ENCODE data around the gene DCAF8L1. TPM values are rescaled to one million over a fixed set of nuclear protein-coding genes. Genes with fewer than 3 reads are reported as not detected.
"Not testable (repeated sequence)": the region's sequence is repeated elsewhere in the genome, so short reads cannot be mapped to it uniquely, and the experiment has no call there.

The DCAF8L1 gene
- total RNA-seq (2014; rRNA removed; shearing (Covaris generic)): not detected in 2 replicates

DNA sequence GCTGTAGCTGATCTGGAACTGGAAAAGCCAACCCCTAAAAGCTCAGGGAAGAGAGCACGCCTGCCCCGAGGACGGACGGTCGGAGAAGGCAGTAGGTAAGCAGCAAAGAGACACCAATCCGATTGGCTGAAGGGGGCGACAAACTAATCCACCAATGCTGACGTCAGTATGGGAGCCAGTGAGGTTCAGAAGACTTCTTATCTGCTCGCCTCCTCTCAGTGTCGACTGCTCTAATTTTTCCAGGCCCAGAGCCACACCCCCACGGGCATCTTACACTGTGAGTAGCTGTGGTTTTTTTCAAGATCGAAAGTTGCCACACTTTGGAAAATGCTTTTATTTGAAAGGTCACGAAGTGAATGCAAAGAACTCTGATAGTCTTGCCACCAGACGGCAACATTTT is at the start of gene DCAF8L1:
DCAF8L1 (minus strand) TSS at position 101 of the 400 bp plus-strand sequence. CDS start 115 bp downstream, outside the sequence.
- no peaks in the 10 kb centered on the region for H3K36me3 ChIP-seq (replicated peaks; ENCODE audit: control insufficient read depth, insufficient read depth, low read length)
- no peak for DNase-seq
- no peak within 1 kb of the TSS for H3K4me3 ChIP-seq (ENCODE audit: insufficient read depth, low read depth, low read length)
- no peaks in the 10 kb centered on the region for H3K27me3 ChIP-seq (ENCODE audit: control insufficient read depth, insufficient read depth, low read length)

DNA sequence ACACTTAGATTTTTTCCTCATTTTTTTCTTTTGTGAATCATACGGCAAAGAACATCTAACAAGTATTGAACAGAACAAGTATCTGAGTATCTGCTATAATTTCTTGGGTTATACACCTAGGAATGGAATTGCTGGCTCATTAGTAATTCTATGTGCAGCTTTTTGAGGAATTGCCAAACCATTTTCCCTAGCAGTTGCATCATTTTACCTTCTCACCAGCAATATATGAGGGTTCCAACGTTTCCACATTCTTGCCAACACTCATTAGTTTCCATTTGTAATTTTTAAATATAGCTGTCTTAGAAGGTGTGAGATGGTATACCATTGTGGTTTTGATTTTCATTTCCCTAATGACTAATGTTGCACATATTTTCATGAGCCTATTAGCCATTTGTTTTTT is 41.1 kb upstream of the DCAF8L1 start:
- no peaks in the 10 kb centered on the region for H3K36me3 ChIP-seq (replicated peaks; ENCODE audit: control insufficient read depth, insufficient read depth, low read length)
- no peak overlapping the region for H3K4me3 ChIP-seq (ENCODE audit: insufficient read depth, low read depth, low read length)
- no peaks in the 10 kb centered on the region for H3K27me3 ChIP-seq (ENCODE audit: control insufficient read depth, insufficient read depth, low read length)
- no peak for DNase-seq

DNA sequence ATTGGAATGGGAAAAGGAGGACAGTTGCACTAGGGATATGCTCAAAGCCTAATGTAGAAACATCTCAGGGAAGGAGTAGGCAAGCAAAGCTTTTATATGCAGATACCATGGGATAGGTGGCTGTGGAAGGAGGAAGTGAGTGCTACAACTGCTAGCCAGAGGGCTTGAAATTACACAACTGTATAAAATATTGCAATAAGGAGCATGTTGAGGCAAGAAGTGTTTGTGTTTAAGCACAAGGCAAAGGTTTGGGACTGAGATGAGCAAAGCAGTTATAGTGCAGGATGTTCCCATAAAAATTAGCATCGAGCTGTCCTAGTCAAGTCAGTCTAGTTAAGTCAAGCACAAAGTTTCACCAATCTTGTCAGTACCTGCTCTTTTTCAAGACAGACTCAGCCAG is 35.6 kb upstream of the DCAF8L1 start:
- Histone ChIP-seq H3K36me3 (replicated peaks; ENCODE audit: control insufficient read depth, insufficient read depth, low read length) (no peaks in the 10 kb centered on the region), H3K27me3 (ENCODE audit: control insufficient read depth, insufficient read depth, low read length) (no peaks in the 10 kb centered on the region), H3K4me3 (ENCODE audit: insufficient read depth, low read depth, low read length) (no peak overlapping the region)
- DNase-seq: no peak

DNA sequence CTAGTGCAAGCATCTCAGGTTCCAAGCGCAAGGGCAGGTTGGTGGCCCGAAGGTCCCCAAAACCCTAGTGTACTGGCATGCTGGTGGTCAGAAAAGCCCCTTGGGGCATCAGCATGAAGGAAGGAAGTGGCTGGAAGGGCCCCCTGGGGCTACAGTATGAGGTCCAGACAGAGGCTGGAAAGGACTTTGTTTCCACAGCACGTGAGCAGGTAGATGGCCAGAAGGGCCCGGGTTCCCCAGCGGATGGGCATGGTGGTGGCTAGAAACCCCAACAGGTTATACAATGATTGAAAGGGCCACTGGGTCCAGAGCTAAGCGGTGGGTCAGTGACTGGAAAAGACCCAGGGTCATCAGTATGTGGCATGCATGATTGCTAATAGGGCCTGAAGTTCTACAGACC is 34.7 kb upstream of the DCAF8L1 start:
- DNase-seq: no peak
- Histone ChIP-seq H3K36me3 (replicated peaks; ENCODE audit: control insufficient read depth, insufficient read depth, low read length) (no peaks in the 10 kb centered on the region), H3K27me3 (ENCODE audit: control insufficient read depth, insufficient read depth, low read length) (no peaks in the 10 kb centered on the region), H3K4me3 (ENCODE audit: insufficient read depth, low read depth, low read length) (no peak overlapping the region)

DNA sequence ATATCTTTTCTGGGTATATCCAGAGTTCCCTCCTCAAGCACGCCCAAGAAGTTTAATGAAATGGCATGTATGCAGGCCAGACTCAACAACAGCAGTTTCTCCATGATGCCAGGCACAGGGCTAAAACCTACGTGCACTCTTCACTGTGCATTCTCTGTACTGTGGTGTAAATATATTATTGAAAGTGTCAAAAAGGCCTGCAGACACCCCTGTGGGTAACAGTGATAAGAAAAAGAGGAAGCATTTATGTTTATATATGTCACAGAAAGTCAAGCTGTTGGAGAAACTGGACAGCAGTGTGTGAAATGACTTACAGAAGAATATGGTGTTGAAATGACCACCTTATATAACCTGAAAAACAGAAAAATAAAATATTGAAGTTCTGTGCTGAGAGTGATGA is 29.6 kb upstream of the DCAF8L1 start:
- DNase-seq: no peak
- H3K4me3 ChIP-seq (ENCODE audit: insufficient read depth, low read depth, low read length): no peak overlapping the region
- no peaks in the 10 kb centered on the region for H3K27me3 ChIP-seq (ENCODE audit: control insufficient read depth, insufficient read depth, low read length)
- no peaks in the 10 kb centered on the region for H3K36me3 ChIP-seq (replicated peaks; ENCODE audit: control insufficient read depth, insufficient read depth, low read length)

DNA sequence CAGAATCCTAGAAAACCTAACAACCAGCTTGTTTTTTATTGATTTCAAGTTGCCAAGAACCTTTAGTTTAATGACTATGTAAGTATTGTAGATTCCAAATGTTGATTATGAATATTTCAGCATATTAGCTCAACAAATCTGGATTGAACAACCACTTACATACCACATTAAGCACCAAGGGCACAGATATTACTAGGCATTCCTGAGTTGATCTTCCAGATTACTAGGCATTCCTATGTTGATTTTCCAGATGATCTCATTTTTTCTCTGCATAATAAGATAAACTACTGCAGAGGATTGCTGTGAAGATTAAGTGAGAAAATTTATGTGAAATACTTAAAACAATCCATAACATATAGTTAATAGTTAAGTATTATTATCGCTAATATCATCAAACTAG is 17.4 kb upstream of the DCAF8L1 start:
- H3K4me3 ChIP-seq (ENCODE audit: insufficient read depth, low read depth, low read length): no peak overlapping the region
- DNase-seq: no peak

DNA sequence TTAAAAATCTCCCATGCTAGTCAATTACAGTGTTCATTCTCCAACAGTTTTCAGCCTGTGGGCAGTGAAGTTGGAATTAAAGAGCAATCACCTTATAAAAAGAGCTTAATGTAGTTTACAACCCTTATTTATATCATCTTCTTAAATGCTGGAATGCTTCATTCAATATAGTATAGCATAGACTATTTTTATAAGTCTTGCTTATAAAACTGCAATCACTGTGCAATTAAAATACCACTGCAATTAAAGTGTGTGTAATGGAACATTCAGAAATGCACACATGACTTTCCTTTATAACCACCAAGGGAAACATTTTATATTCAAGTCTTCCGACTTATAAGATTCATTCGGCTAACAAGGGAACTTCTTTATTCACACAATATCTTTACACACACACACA is 16.4 kb upstream of the DCAF8L1 start:
- DNase-seq: no peak
- Histone ChIP-seq H3K4me3 (ENCODE audit: insufficient read depth, low read depth, low read length) (no peak overlapping the region), H3K27me3 (ENCODE audit: control insufficient read depth, insufficient read depth, low read length) (no peaks in the 10 kb centered on the region)

More for the DNA sequence above, 17.4 kb upstream of the DCAF8L1 start:
- Histone ChIP-seq H3K27me3 (ENCODE audit: control insufficient read depth, insufficient read depth, low read length) (no peaks in the 10 kb centered on the region), H3K36me3 (replicated peaks; ENCODE audit: control insufficient read depth, insufficient read depth, low read length) (no peaks in the 10 kb centered on the region)

DNA sequence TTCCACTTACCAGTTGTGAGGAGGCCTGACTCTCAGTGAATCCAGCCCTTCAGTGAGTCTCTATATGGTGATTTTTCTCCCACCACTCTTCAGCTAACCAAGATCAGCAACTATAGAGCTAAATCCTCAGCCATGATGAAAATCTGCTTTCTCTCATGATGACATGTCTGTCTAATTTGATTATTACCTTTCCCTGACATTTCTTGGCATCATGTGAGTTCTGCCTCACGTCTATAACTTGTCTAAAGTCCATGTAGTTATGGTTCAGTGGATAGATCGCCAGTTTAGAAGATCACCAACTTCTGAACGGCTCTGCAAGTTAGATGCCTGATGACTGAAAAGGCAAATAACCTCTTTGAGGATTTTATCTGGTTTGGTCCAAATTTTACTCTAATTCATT is 14.9 kb upstream of the DCAF8L1 start:
- no peaks in the 10 kb centered on the region for H3K36me3 ChIP-seq (replicated peaks; ENCODE audit: control insufficient read depth, insufficient read depth, low read length)
- H3K4me3 ChIP-seq (ENCODE audit: insufficient read depth, low read depth, low read length): no peak overlapping the region
- no peak for DNase-seq
- H3K27me3 ChIP-seq (ENCODE audit: control insufficient read depth, insufficient read depth, low read length): no peaks in the 10 kb centered on the region

More for the DNA sequence above, 16.4 kb upstream of the DCAF8L1 start:
- H3K36me3 ChIP-seq (replicated peaks; ENCODE audit: control insufficient read depth, insufficient read depth, low read length): no peaks in the 10 kb centered on the region

DNA sequence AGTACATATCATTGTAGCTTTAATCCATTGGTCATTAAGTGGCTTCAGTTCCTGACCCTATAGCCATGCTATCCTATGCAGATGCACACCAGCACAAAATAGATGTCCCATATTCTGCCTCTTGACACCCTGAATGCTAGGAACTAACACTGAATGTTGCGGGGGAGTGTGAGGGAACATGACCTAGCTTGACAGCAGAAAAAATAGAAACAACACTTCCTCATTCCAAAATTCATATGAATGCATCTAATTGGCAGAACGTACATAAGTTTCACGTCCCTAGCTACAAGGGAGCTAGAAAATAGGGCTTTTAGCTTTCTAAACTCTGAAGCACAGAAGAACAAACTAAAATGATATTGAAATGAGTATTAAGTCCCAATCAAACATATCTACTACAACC is 14.4 kb upstream of the DCAF8L1 start:
- no peak for DNase-seq
- Histone ChIP-seq H3K27me3 (ENCODE audit: control insufficient read depth, insufficient read depth, low read length) (no peaks in the 10 kb centered on the region), H3K4me3 (ENCODE audit: insufficient read depth, low read depth, low read length) (no peak overlapping the region), H3K36me3 (replicated peaks; ENCODE audit: control insufficient read depth, insufficient read depth, low read length) (no peaks in the 10 kb centered on the region)

DNA sequence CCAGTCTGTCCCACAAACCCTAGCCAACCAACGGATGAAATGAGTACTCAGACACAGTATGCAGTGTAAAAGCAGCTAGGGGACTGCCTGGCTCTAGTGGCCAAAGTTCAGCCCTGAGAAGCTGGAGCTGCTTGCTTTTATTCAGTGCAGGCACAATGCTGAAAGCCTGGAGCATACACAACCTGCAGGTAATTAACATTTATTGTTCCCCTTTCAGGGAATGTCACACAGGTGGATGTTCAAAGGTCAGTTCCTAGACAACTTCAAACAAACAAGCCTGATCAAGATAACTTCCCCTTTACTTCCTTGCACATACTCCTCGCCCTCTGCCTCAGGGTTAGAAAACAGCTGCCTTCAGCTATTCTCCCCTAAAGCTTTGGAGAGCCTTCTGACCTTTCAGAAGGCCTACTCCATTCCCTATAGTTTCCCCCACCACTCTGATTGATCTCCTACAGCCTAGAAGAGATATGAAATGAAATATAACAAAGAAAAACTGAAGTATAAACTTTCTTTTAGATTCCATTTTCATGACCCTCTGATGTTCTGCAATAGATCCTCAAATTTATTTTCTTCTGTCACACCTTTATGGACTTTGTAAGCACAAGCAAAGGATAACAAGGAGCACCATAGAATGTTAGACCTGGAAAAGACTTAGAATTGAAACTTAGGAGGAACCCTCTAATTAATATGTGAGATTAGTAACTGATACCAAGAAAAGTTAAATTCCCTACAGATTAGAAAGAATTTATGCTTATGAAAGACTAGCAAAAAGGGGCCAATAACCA is 6.8 kb upstream of the DCAF8L1 start:
- no peaks in the 10 kb centered on the region for H3K36me3 ChIP-seq (replicated peaks; ENCODE audit: control insufficient read depth, insufficient read depth, low read length)
- DNase-seq: no peak
- no peak overlapping the region for H3K4me3 ChIP-seq (ENCODE audit: insufficient read depth, low read depth, low read length)

DNA sequence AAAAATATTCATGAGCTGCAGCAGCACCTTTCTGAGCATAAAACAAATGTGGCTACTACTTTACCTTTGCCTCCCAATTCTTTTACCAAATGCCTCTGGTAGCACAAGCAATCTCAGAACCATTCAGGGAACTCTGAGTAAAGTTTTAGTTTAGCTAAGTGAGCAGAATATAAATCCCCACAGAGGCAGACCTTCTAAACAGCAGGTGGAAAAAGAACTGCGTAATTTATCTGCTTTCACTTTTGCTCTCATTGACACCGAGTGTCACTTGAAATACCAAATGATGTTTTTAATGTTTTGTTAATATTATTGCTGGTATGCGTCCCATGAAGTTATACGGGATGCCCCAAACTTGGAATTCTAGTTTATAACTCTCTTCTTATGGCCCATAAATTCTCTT is 4.3 kb downstream of the DCAF8L1 start:
- H3K27me3 ChIP-seq (ENCODE audit: control insufficient read depth, insufficient read depth, low read length); DNase-seq; H3K36me3 ChIP-seq (replicated peaks; ENCODE audit: control insufficient read depth, insufficient read depth, low read length); H3K4me3 ChIP-seq (ENCODE audit: insufficient read depth, low read depth, low read length): not testable (repeated sequence)

More for the DNA sequence above, 6.8 kb upstream of the DCAF8L1 start:
- no peaks in the 10 kb centered on the region for H3K27me3 ChIP-seq (ENCODE audit: control insufficient read depth, insufficient read depth, low read length)

DNA sequence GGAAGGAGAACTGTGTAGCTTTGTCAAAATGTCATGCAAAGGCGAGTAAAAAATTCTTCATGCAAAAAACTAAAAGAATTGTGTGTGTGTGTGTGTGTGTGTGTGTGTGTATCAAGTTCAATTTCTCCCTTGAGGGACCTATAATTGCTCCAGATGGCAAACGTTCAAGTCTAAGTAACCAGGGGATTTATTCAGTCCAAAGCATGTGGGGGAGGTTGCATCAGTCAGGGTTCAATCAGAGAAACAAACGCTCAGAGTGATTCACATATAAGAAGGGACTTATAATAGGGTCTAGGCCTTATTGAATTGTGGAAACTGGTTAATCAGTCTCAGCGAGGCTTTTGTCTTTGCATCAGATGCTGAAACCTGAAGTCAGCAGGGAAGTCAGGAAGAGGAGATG is 5.0 kb downstream of the DCAF8L1 start:
- DNase-seq: no peak
- Histone ChIP-seq H3K36me3 (replicated peaks; ENCODE audit: control insufficient read depth, insufficient read depth, low read length) (no peaks in the 10 kb centered on the region), H3K27me3 (ENCODE audit: control insufficient read depth, insufficient read depth, low read length) (no peaks in the 10 kb centered on the region), H3K4me3 (ENCODE audit: insufficient read depth, low read depth, low read length) (no peak overlapping the region)

DNA sequence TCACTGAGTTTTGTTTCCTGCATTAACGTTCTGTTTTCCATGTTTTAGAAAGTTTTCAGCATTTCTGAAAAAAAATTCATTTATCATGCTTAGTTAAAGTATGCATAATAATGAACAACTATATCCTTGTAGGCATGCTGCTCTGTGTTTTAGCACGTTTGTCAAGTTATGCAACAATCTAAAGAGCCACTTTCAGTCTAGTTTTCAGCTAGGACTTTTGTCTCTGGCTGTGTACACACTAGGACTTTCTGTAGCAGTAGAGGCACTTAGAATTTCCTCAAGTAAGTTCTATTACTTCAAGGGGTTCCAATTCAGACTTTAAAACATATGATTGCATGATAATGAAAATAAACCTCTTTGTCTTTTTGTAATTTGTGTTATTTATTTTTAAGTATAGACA is 12.4 kb downstream of the DCAF8L1 start:
- no peaks in the 10 kb centered on the region for H3K27me3 ChIP-seq (ENCODE audit: control insufficient read depth, insufficient read depth, low read length)
- no peaks in the 10 kb centered on the region for H3K36me3 ChIP-seq (replicated peaks; ENCODE audit: control insufficient read depth, insufficient read depth, low read length)
- no peak overlapping the region for H3K4me3 ChIP-seq (ENCODE audit: insufficient read depth, low read depth, low read length)
- no peak for DNase-seq

DNA sequence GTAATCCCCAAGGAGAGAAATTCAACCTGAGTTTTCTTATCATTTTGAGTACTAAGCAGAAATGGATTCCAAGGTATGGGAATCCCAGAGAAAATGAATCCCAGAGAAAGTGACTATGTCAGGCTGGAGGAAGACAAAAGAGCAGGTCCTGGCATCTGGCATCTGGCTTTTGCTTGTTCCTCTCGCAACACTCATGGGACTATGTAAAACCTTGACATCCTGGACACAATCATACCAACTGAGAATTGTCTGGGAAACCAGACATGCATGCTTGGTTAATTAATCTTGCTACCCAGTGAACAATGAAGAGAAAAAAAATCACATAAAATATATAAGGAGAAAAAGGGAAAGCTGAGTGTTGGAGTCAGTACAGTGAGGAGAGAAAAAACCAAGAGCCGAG is 12.9 kb downstream of the DCAF8L1 start:
- H3K27me3 ChIP-seq (ENCODE audit: control insufficient read depth, insufficient read depth, low read length): no peaks in the 10 kb centered on the region
- H3K36me3 ChIP-seq (replicated peaks; ENCODE audit: control insufficient read depth, insufficient read depth, low read length): no peaks in the 10 kb centered on the region
- no peak overlapping the region for H3K4me3 ChIP-seq (ENCODE audit: insufficient read depth, low read depth, low read length)
- no peak for DNase-seq

DNA sequence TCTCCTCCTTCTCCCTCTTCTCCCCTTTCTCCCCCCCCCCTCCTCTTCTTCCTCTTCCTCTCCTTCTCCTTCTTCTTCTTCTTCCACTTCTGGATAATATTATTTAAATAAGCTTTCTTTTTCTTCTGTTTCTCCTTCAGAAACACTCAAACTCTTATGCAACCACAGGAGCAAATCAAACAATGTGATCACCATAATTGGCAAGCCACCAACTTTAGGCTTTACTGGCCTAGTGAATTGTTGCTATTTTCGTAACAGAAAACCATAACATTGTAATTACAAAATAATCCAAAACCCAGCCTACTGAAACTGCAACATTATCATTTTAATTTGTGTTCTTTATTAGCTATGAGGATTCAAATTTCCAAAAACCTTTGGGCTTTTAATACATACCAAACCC is 14.3 kb downstream of the DCAF8L1 start:
- no peak for DNase-seq
- Histone ChIP-seq H3K36me3 (replicated peaks; ENCODE audit: control insufficient read depth, insufficient read depth, low read length) (no peaks in the 10 kb centered on the region), H3K27me3 (ENCODE audit: control insufficient read depth, insufficient read depth, low read length) (no peaks in the 10 kb centered on the region), H3K4me3 (ENCODE audit: insufficient read depth, low read depth, low read length) (no peak overlapping the region)

DNA sequence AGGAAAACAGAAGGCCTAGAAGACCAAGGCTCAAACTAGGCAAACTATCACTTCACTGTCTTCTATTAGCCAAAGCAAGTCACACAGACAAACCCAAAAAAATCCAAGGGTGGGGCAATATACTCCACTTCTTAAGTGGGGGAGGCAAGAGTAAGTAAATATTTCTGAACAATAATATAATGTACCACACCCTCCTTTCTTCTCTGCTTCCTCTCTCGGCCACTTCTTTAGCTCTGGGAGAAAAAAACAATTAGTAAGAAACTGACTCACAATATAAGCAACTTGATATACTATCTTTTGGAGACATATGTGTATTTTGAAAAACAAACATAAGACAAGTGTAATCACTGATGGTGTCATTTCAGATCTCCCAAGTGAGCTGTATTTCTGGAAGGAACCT is 14.8 kb downstream of the DCAF8L1 start:
- H3K36me3 ChIP-seq (replicated peaks; ENCODE audit: control insufficient read depth, insufficient read depth, low read length): no peaks in the 10 kb centered on the region
- no peak for DNase-seq
- no peaks in the 10 kb centered on the region for H3K27me3 ChIP-seq (ENCODE audit: control insufficient read depth, insufficient read depth, low read length)
- no peak overlapping the region for H3K4me3 ChIP-seq (ENCODE audit: insufficient read depth, low read depth, low read length)

Data from H7 (cell line).